Activated T-cell treated with anti-CD3 and anti-CD28 coated beads for 24 hours (primary cell): ENCODE results near the gene SNAI3.

Experiments
- DNase-seq: peaks from one replicate; pipeline ENCODE4 v3.0.0-alpha.2; 2020; ENCODE audit warnings: low read depth

SNAI3 gene

GRCh38 chr16:88705801-88706228 lies 19.5 kb upstream of the SNAI3 start:
- no peak for DNase-seq

GRCh38 chr16:88705076-88705684 lies 18.9 kb upstream of the SNAI3 start:
- DNase-seq, result no peak

- DNase-seq, result peak; percentile 62
Observed at GRCh38 chr16:88703486-88704309, 17.4 kb upstream of the SNAI3 start.

- DNase-seq, result no peak
Observed at GRCh38 chr16:88702371-88703210, 16.3 kb upstream of the SNAI3 start.

GRCh38 chr16:88701581-88702370 lies 15.5 kb upstream of the SNAI3 start:
- DNase-seq, result no peak

- DNase-seq, result peak; percentile 93
Observed at GRCh38 chr16:88700636-88701482, 14.6 kb upstream of the SNAI3 start.

- no peak for DNase-seq
Observed at GRCh38 chr16:88700322-88700635, 14.0 kb upstream of the SNAI3 start.

GRCh38 chr16:88699180-88699579 lies 12.9 kb upstream of the SNAI3 start:
- no peak for DNase-seq

- no peak for DNase-seq
Observed at GRCh38 chr16:88698646-88699045, 12.3 kb upstream of the SNAI3 start.

- no peak for DNase-seq
Observed at GRCh38 chr16:88697831-88698615, 11.7 kb upstream of the SNAI3 start.

- no peak for DNase-seq
Observed at GRCh38 chr16:88697116-88697830, 11.0 kb upstream of the SNAI3 start.

- no peak for DNase-seq
Observed at GRCh38 chr16:88696441-88696840, 10.1 kb upstream of the SNAI3 start.

GRCh38 chr16:88695753-88696152 lies 9.4 kb upstream of the SNAI3 start:
- no peak for DNase-seq

GRCh38 chr16:88695218-88695617 lies 8.9 kb upstream of the SNAI3 start:
- DNase-seq, result no peak

GRCh38 chr16:88694221-88695087 lies 8.1 kb upstream of the SNAI3 start:
- no peak for DNase-seq

- no peak for DNase-seq
Observed at GRCh38 chr16:88693420-88694177, 7.3 kb upstream of the SNAI3 start.

GRCh38 chr16:88692861-88693260 lies 6.6 kb upstream of the SNAI3 start:
- DNase-seq, result no peak
